ENCODE measurements around the gene PGPEP1.

- TF ChIP-seq CREB1 (IDR thresholded peaks at IDR 0.05; ENCODE audit: low read depth): no peak
- TF ChIP-seq, protein P1, sequence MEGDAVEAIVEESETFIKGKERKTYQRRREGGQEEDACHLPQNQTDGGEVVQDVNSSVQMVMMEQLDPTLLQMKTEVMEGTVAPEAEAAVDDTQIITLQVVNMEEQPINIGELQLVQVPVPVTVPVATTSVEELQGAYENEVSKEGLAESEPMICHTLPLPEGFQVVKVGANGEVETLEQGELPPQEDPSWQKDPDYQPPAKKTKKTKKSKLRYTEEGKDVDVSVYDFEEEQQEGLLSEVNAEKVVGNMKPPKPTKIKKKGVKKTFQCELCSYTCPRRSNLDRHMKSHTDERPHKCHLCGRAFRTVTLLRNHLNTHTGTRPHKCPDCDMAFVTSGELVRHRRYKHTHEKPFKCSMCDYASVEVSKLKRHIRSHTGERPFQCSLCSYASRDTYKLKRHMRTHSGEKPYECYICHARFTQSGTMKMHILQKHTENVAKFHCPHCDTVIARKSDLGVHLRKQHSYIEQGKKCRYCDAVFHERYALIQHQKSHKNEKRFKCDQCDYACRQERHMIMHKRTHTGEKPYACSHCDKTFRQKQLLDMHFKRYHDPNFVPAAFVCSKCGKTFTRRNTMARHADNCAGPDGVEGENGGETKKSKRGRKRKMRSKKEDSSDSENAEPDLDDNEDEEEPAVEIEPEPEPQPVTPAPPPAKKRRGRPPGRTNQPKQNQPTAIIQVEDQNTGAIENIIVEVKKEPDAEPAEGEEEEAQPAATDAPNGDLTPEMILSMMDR (IDR thresholded peaks at IDR 0.05 in 2 of 3, conservative IDR thresholded peaks at IDR 0.05 in 1 of 3; ENCODE audit: control insufficient read depth in 2 of 3, extremely low read depth in 1 of 3, insufficient read depth in 1 of 3, low read depth in 3 of 3, low read length in 3 of 3): no peak
Measured at GRCh38 chr19:18392926-18393325, 52.5 kb downstream of the PGPEP1 start.
